Posterior cingulate gyrus (tissue), 11 donors: Measurements from ENCODE around the gene ABCD1.

Experiments
- DNase-seq, 10 donors: peaks; one replicate each; pipeline versions ENCODE4 v3.0.0 to v3.0.0-alpha.2; 2020 to 2021; ENCODE audit warnings: mixed read lengths in 3 of 10
- intact Hi-C: fragments of 100-400 bp; cut with DNase I; formaldehyde crosslinking; loops from one replicate; pipeline ENCODE4 v1.15.1; 2023

The ABCD1 gene

DNA sequence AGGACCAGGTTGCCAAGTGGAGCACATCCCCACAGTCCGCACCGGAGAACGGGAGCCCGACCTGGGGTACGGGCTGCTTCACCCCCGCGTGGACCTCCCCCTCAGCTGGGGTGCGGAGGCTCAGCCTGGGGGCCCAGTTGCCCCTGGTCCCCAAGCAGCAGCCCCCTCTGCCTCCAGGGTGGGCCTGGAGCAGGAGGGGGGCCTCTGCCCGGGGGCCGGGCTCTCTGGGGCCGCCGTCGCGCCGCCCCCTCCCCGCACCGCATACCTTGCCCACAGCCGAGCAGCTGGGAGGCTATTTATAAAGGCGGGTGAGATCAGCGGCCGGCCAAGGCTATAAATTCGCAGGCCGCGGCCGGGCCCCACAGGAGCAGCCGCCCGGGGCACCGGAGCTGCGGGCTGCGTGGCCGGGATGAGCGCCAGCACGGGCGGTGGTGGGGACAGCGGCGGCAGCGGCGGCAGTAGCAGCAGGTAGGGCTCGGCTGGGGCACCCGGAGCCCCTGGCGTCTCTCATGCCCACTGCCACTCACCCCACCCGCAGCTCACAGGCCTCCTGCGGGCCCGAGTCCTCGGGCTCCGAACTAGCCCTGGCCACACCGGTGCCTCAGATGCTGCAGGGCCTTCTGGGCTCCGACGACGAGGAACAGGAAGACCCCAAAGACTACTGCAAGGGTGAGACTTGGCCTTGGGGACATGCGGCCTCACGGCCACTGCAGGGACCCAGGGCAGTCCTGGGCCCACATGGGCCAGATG is 56.2 kb downstream of the ABCD1 start, which contains the start of gene SRPK3:
TSS of gene SRPK3 (plus strand) at position 364 of the 750 bp plus-strand sequence. CDS start at position 410, 46 bp downstream.
- intact Hi-C loops = no loop called here
- peak in 2 of 10 donors; percentile 25 to 62 for DNase-seq

- intact Hi-C loops = no loop called here
- peak in 2 of 10 donors; percentile 24 to 39 for DNase-seq
Measured at GRCh38 chrX:153781428-153782047, 56.9 kb downstream of the ABCD1 start.

GRCh38 chrX:153782313-153782712 is 57.7 kb downstream of the ABCD1 start:
- peak in 3 of 10 donors; percentile 29 to 40 (median 38) for DNase-seq
- intact Hi-C loops = no loop called here

- intact Hi-C loops = no loop called here
- no peak for DNase-seq
Measured at GRCh38 chrX:153782871-153783270, 58.2 kb downstream of the ABCD1 start.

- peak in 1 of 10 donors; percentile 83 for DNase-seq
- intact Hi-C loops = no loop called here
Measured at GRCh38 chrX:153783378-153784013, 58.8 kb downstream of the ABCD1 start.

GRCh38 chrX:153784325-153784967 is 59.8 kb downstream of the ABCD1 start:
- intact Hi-C loops = no loop called here

GRCh38 chrX:153786669-153787068 is 62.0 kb downstream of the ABCD1 start:
- intact Hi-C loops = no loop called here

More at GRCh38 chrX:153784325-153784967, 59.8 kb downstream of the ABCD1 start:
- peak in 1 of 10 donors; percentile 80 for DNase-seq

GRCh38 chrX:153789654-153790053 is 65.0 kb downstream of the ABCD1 start:
- intact Hi-C loops = no loop called here
- no peak for DNase-seq

More at GRCh38 chrX:153786669-153787068, 62.0 kb downstream of the ABCD1 start:
- no peak for DNase-seq

GRCh38 chrX:153791104-153791852 is 66.6 kb downstream of the ABCD1 start:
- intact Hi-C loops = no loop called here

DNA sequence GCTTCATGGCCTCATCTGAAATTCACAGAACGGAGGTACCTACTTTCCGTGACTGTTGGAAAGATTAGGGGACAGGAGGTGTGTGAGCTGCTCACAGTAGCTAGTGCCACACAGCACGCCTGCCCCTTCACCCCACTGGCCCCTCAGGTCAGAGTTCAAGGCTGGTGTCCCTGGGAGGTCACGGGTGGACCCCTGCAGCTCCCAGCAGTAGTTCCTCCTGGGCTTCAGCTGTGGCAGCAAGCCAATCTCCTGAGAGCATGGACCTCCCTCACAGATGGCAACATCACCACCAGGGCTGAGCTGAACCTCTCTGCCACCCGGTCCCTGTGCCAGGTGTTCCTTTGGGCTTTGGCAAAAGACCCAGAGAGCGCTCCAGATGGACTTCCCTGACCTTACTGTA is 67.7 kb downstream of the ABCD1 start:
- intact Hi-C loops = no loop called here
- DNase-seq = no peak

More at GRCh38 chrX:153791104-153791852, 66.6 kb downstream of the ABCD1 start:
- no peak for DNase-seq

- intact Hi-C loops = no loop called here
- DNase-seq = no peak
Measured at GRCh38 chrX:153793291-153793690, 68.6 kb downstream of the ABCD1 start.
